ENCODE measurements around the gene ANTXR1. TPM values are rescaled to one million over a fixed set of nuclear protein-coding genes. Genes with fewer than 3 reads are reported as not detected.
A peak's percentile ranks its signal among the peaks of the same experiment; 100 is the strongest.

Gene ANTXR1
- total and polyA plus RNA-seq, 2 donors (not counting 1 experiment from before 2014, with no cell fraction given) = 44.6 to 101 TPM

DNA sequence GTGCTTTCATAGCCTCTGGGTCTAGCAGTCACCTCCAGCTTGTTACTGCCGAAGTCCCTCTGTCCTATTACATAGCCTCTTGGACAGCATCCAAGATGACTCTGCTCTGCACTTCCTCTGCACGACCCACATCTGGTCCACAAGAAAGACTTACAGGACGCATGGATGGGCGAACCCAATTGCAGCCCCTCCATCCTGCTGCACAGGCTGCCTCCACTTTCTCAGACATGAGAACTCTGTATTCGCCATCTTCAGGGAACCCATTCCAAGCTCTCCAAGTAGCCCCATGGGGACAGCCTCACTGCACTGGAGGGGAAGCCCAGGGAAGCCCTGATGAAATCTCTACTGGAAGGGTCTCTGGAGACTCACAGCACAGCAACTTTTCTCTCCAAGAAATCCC is 201.9 kb downstream of the ANTXR1 start:
- no peak overlapping the region for H3K9ac ChIP-seq (ENCODE audit: insufficient read depth, low read length)
- no peaks in the 10 kb centered on the region for H3K36me3 ChIP-seq (ENCODE audit: control insufficient read depth, insufficient read depth, low read length)
- H3K27me3 ChIP-seq (ENCODE audit: control insufficient read depth, insufficient read depth, low read length) = no peaks in the 10 kb centered on the region
- H2AFZ ChIP-seq (ENCODE audit: low read length) = no peak overlapping the region
- H3K9me3 ChIP-seq (ENCODE audit: control insufficient read depth, insufficient read depth, low read depth, low read length) = no peaks in the 10 kb centered on the region
- peaks cover 23% of the 10 kb centered on the region for H3K4me1 ChIP-seq (ENCODE audit: control insufficient read depth, extremely low read depth, insufficient read depth, low read length)
- no peaks in the 10 kb centered on the region for H4K20me1 ChIP-seq (ENCODE audit: control insufficient read depth, extremely low read depth, insufficient read depth, low read length)
- H3K4me2 ChIP-seq (ENCODE audit: extremely low read depth, insufficient read depth, low read length) = no peak overlapping the region
- H3K79me2 ChIP-seq (ENCODE audit: control insufficient read depth, insufficient read depth, low read length) = no peaks in the 10 kb centered on the region
- DNase-seq (ENCODE audit: low read depth in 2 of 2) = peak; percentile 51 to 76
- H3K27ac ChIP-seq (ENCODE audit: insufficient read depth, low read length) = no peak overlapping the region
- TF ChIP-seq EZH2 (IDR thresholded peaks at IDR 0.05; ENCODE audit: low read length, missing control alignments) (no peak), CTCF (conservative IDR thresholded peaks at IDR 0.05 in 1 of 2, IDR thresholded peaks at IDR 0.05 in 1 of 2; ENCODE audit: low read depth in 1 of 2, low read length in 2 of 2) (no peak)
- H3K4me3 ChIP-seq (replicated peaks in 1 of 4; ENCODE audit: control extremely low read depth in 1 of 4, insufficient read depth in 1 of 4, low read depth in 3 of 4, low read length in 4 of 4) = no peak overlapping the region

GRCh38 chr2:69216535-69217332 is 203.8 kb downstream of the ANTXR1 start:
- Histone ChIP-seq H3K4me2 (ENCODE audit: extremely low read depth, insufficient read depth, low read length) (peak overlapping the region; percentile 54), H3K36me3 (ENCODE audit: control insufficient read depth, insufficient read depth, low read length) (no peaks in the 10 kb centered on the region), H3K4me3 (replicated peaks in 1 of 4; ENCODE audit: control extremely low read depth in 1 of 4, insufficient read depth in 1 of 4, low read depth in 3 of 4, low read length in 4 of 4) (no peak overlapping the region), H3K4me1 (ENCODE audit: control insufficient read depth, extremely low read depth, insufficient read depth, low read length) (peaks cover 29% of the 10 kb centered on the region), H2AFZ (ENCODE audit: low read length) (no peak overlapping the region), H3K79me2 (ENCODE audit: control insufficient read depth, insufficient read depth, low read length) (no peaks in the 10 kb centered on the region), H3K27ac (ENCODE audit: insufficient read depth, low read length) (no peak overlapping the region), H3K9ac (ENCODE audit: insufficient read depth, low read length) (no peak overlapping the region), H4K20me1 (ENCODE audit: control insufficient read depth, extremely low read depth, insufficient read depth, low read length) (no peaks in the 10 kb centered on the region), H3K27me3 (ENCODE audit: control insufficient read depth, insufficient read depth, low read length) (no peaks in the 10 kb centered on the region), H3K9me3 (ENCODE audit: control insufficient read depth, insufficient read depth, low read depth, low read length) (no peaks in the 10 kb centered on the region)
- no peak for TF ChIP-seq EZH2 (IDR thresholded peaks at IDR 0.05; ENCODE audit: low read length, missing control alignments)
- TF ChIP-seq CTCF (conservative IDR thresholded peaks at IDR 0.05 in 1 of 2, IDR thresholded peaks at IDR 0.05 in 1 of 2; ENCODE audit: low read depth in 1 of 2, low read length in 2 of 2) = no peak
- peak; percentile 87 to 88 for DNase-seq (ENCODE audit: low read depth in 2 of 2)

DNA sequence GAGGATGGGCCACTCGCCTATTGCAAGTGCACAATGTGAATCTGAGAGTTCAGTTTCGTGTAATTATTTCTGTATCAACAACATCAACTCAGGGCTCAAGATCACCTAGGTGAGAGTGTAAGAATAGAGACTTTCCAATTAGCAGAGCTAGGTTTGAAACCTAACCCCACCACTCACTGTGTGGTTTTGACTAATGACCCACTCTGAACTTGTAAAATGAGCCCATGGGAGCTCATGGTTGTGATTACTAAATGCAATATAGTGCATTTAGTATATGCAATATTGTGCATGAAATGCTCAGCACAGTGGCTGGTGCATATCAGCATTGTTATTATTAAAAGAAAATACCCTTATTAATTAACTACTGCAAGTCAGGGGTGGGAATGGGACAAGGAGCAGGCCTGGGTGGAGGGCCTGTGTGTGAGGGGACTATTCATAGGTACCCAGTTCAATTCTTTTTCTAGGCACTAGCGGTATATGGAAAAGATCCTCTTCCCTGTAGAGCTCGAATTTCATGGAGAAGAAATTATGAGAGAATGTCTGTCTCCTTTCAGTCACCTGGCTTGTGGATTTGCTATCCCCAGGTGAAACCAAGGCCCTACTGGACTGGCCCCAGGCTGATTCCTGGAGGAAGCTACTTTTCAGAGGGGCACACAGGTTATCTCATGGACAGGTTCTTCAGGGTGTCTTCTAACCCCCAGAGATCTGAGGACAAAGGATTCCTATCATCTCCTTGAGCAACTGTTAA is 204.5 kb downstream of the ANTXR1 start:
- no peak overlapping the region for H3K9ac ChIP-seq (ENCODE audit: insufficient read depth, low read length)
- H3K4me1 ChIP-seq (ENCODE audit: control insufficient read depth, extremely low read depth, insufficient read depth, low read length) = peaks cover 36% of the 10 kb centered on the region
- no peaks in the 10 kb centered on the region for H4K20me1 ChIP-seq (ENCODE audit: control insufficient read depth, extremely low read depth, insufficient read depth, low read length)
- no peak overlapping the region for H3K4me2 ChIP-seq (ENCODE audit: extremely low read depth, insufficient read depth, low read length)
- no peaks in the 10 kb centered on the region for H3K79me2 ChIP-seq (ENCODE audit: control insufficient read depth, insufficient read depth, low read length)
- H3K9me3 ChIP-seq (ENCODE audit: control insufficient read depth, insufficient read depth, low read depth, low read length) = no peaks in the 10 kb centered on the region
- no peak overlapping the region for H3K27ac ChIP-seq (ENCODE audit: insufficient read depth, low read length)
- H2AFZ ChIP-seq (ENCODE audit: low read length) = no peak overlapping the region
- no peak for TF ChIP-seq CTCF (conservative IDR thresholded peaks at IDR 0.05 in 1 of 2, IDR thresholded peaks at IDR 0.05 in 1 of 2; ENCODE audit: low read depth in 1 of 2, low read length in 2 of 2)
- TF ChIP-seq EZH2 (IDR thresholded peaks at IDR 0.05; ENCODE audit: low read length, missing control alignments) = no peak
- no peak overlapping the region for H3K4me3 ChIP-seq (replicated peaks in 1 of 4; ENCODE audit: control extremely low read depth in 1 of 4, insufficient read depth in 1 of 4, low read depth in 3 of 4, low read length in 4 of 4)
- no peaks in the 10 kb centered on the region for H3K36me3 ChIP-seq (ENCODE audit: control insufficient read depth, insufficient read depth, low read length)
- H3K27me3 ChIP-seq (ENCODE audit: control insufficient read depth, insufficient read depth, low read length) = no peaks in the 10 kb centered on the region
- no peak for DNase-seq (ENCODE audit: low read depth in 2 of 2)
